HG03575 (cell line): Measurements from ENCODE around the gene SMIM11.
"Not testable (repeated sequence)": the region's sequence is repeated elsewhere in the genome, so short reads cannot be mapped to it uniquely, and the experiment has no call there.

Experiments
- ATAC-seq: cut with Tn5 transposase; IDR thresholded peaks from one replicate; pipeline ENCODE4 v1.9.1; 2021; ENCODE audit not compliant: unreplicated experiment, insufficient number of reproducible peaks, low FRiP score; ENCODE audit errors: extremely low read depth

Gene SMIM11

GRCh38 chr21:34352556-34352955, 22.8 kb upstream of the SMIM11 start:
- ATAC-seq, result no peak

- no peak for ATAC-seq
Observed at GRCh38 chr21:34353182-34353581, 22.1 kb upstream of the SMIM11 start.

GRCh38 chr21:34354836-34355235, 20.5 kb upstream of the SMIM11 start:
- ATAC-seq, result no peak

DNA sequence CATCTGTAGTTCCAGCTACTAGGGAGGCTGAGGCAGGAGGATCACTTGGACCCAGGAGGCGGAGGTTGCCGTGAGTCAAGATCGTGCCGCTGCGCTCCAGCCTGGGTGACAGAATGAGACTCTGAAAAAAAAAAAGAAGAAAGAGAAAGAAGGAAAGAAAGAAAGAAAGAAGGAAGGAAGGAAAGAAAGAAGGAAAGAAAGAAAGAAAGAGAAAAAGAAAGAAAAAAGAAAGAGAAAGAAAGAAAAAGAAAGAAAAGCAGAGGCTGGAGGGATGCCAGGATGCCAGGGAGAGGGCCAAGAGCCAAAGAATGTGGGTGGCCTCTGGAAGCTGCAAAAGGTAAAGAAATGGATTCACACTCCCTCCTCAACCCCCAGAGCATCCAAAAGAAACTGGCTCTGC, 19.7 kb upstream of the SMIM11 start:
- ATAC-seq, result no peak

GRCh38 chr21:34357889-34358288, 17.4 kb upstream of the SMIM11 start:
- ATAC-seq, result no peak

DNA sequence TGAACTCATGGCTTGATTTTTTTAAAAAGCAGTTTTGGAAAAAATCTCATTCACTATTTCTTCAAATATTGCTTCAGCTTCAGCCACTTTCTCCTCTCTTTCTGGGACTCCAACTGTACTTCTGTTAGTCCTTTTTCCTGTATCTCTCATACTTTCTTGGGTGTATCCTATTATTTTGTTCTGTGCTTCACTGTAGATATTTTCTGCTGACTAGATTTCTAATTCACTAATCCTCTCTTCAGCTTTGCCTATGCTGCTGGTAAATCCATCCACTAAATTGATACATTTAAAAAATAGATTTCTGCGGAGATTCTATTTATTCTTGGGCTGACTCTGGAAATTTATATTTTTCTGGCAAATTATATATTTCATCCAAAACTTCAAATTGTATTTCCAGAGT, 16.4 kb upstream of the SMIM11 start:
- no peak for ATAC-seq

DNA sequence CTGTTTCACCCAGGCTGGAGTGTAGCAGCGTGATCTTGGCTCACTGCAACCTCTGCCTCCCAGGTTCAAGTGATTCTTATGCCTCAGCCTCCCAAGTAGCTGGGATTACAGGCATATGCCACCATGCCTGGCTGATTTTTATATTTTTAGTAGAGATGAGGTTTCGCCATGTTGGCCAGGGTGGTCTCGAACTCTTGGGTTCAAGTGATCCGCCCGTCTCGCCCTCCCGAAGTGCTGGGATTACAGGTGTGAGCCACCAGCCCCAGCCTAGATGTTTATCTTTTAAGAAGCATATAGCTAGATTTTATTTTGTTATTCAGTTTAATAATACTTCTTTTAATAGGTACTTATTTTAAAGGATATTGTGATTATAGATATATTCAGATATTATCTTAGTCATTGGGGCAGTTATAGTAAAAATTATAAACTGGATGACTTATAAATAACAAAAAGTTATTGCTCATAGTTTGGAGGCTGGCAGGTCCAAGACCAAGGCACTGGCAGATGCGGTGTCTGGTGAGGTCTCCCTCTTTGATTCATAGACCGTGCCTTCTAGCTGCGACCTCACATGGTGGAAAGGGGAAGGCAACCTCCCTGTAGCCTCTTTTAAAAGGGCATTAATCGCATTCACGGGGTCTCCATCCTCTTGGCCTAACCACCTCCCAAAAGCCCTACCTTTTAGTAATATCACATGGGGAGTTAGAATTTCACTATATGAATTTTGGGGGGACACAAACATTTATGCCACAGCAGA, 14.6 kb upstream of the SMIM11 start:
- no peak for ATAC-seq

DNA sequence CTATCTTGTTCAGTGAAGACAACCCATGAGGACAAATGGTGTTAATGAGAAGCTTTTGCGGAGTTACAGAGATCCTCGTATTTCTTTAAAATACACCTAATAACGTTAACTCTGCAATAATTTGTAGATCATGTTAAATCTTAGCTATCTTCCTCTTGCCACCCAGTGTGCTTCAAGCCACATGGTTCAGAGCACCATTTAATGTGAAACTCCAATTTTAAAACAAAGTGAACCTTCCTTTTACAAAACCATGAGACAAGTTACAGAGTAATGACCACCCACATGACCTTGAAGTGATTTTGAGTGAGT, 13.2 kb upstream of the SMIM11 start:
- ATAC-seq, result no peak

GRCh38 chr21:34362670-34363069, 12.6 kb upstream of the SMIM11 start:
- ATAC-seq, result no peak

DNA sequence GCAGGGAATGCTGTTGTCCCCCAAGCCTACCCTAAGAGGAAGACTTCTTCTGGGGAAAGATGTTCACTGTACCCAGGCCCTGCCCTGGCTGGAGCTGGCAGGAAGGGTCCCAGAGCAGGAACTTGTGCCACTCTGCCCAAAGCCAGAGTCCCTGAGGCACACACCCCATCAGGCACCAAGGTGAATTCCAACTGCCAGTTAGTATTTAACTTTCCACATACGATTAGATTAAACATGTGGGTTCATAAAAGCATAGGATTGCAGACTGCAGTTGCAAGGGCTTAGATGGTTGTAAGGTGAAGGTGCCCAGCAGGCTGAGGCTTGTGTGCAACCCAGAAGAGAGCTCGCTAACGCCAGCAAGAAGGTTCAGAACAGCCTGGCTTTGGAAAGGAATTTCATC, 11.6 kb upstream of the SMIM11 start, which contains the start of gene KCNE2:
KCNE2 (plus strand) TSS at position 274 of the 400 bp plus-strand sequence. CDS start 6,473 bp downstream, outside the sequence.
- ATAC-seq, result no peak

DNA sequence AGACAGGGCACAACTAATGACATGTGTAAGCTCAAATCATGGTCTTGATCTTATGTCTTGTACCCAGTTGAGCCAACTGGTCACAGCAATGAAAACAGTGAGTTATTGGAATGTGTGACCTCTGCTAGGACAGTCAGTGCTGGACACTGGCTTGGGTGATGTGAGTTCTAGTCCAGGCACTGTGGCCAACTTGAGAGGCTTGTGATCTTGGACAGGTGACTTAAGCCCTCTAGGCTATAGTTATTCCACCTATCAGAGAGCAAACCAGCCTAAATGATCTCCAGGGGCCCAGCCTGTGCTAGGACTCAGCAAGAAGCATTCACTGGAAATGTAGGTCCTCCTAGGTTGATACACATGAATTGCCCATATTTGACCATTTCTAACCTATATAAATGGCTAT, 10.4 kb upstream of the SMIM11 start:
- ATAC-seq, result no peak

- ATAC-seq, result no peak
Observed at GRCh38 chr21:34365809-34366208, 9.5 kb upstream of the SMIM11 start.

- no peak for ATAC-seq
Observed at GRCh38 chr21:34367320-34367935, 7.9 kb upstream of the SMIM11 start.

GRCh38 chr21:34369741-34370140, 5.6 kb upstream of the SMIM11 start:
- ATAC-seq, result no peak

DNA sequence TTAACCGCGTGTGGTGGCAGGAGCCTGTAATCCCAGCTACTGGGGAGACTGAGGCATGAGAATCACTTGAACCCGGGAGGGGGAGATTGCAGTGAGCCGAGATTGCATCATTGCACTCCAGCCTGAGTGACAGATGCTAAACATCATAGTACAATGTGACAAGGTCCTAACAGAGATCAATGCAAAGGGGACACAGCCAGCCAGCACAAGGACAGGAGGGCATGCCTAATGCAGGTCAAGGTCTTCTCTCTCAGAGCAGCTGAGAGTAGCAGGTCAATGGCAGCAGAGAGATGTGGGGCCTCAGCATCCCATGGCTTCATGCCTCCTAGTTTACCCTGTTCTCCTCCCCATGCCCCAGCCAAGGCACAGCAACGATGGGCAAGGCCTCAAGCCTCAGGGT, 3.0 kb upstream of the SMIM11 start:
- no peak for ATAC-seq

DNA sequence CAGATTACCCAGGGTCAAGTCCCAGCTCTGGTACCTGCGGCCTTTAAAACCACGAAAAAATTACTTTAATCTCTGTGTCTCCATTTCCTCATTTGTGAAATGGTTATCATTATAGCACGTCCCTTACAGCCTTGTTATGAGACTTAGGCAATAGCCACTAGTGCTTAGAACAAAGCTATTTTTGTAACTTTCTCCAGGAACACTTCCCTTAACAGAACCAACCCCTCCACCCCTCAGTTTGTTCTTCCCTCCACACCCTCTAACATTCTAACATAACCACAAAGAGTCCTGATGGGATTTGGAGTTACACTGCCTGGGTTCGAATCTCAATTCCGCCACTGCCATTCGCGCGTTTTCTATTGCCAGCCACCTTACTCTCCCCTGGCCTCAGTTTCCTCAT, 845 bp upstream of the SMIM11 start:
- ATAC-seq, result not testable (repeated sequence)

GRCh38 chr21:34375619-34375972, 289 bp downstream of the SMIM11 start:
- ATAC-seq, result not testable (repeated sequence)

- not testable (repeated sequence) for ATAC-seq
Observed at GRCh38 chr21:34383138-34383537, 7.8 kb downstream of the SMIM11 start.

- peak; percentile 70 for ATAC-seq
Observed at GRCh38 chr21:34383724-34384415, 8.6 kb downstream of the SMIM11 start.

- ATAC-seq, result not testable (repeated sequence)
Observed at GRCh38 chr21:34400522-34400921, 25.2 kb downstream of the SMIM11 start.
